Ishikawa (cell line): ENCODE results near the gene GPATCH2L.

Source experiments
- CEBPB ChIP-seq: IDR thresholded peaks from 2 replicates; pipeline ENCODE4 v1.6.1; 2012
- EGR1 ChIP-seq: IDR thresholded peaks from 2 replicates; pipeline ENCODE4 v1.6.1; 2012
- FOXM1 ChIP-seq: IDR thresholded peaks from 2 replicates; pipeline ENCODE4 v1.6.1; 2012; ENCODE audit warnings: low read depth, borderline replicate concordance
- NFIC ChIP-seq: IDR thresholded peaks from 2 replicates; pipeline ENCODE4 v1.6.1; 2012
- RAD21 ChIP-seq: IDR thresholded peaks from 2 replicates; pipeline ENCODE4 v1.6.1; 2012; ENCODE audit warnings: low read depth
- TAF1 ChIP-seq: IDR thresholded peaks from 2 replicates; pipeline ENCODE4 v1.6.1; 2012; ENCODE audit warnings: low read depth, mild to moderate bottlenecking
- ZBTB7A ChIP-seq: IDR thresholded peaks from 2 replicates; pipeline ENCODE4 v1.6.1; 2012; ENCODE audit warnings: low read depth
- TF ChIP-seq, protein P1 (sequence below): IDR thresholded peaks from 2 replicates; pipeline ENCODE4 v1.6.1; 2012; ENCODE audit warnings: low read depth, mild to moderate bottlenecking
- TF ChIP-seq, protein P2 (sequence below): IDR thresholded peaks from 2 replicates; pipeline ENCODE4 v1.6.1; 2012

DNA sequence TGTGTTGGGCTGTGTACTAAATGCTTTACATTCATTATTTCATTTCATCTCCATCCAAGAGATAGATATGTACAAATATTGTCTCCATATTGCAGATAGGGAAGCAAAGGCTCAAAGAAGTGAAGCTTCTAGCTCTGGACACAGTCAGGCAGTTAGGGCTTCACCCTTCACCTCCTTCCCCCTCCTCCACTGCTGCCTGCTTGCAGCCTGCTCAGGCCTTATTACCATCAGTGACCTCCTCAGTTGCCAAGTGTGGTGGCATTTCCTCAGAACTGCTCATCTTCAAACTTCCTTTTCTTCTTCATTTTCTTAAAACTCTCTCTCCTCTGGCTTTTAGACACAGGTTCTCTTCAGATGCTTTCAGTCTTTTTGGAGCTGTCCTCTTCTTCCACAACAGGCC lies 4.7 kb upstream of the GPATCH2L start:
- TF ChIP-seq CEBPB (no peak), NFIC (no peak), FOXM1 (no peak), TAF1 (no peak), RAD21 (no peak), EGR1 (no peak), ZBTB7A (no peak)
- TF ChIP-seq, protein P1, sequence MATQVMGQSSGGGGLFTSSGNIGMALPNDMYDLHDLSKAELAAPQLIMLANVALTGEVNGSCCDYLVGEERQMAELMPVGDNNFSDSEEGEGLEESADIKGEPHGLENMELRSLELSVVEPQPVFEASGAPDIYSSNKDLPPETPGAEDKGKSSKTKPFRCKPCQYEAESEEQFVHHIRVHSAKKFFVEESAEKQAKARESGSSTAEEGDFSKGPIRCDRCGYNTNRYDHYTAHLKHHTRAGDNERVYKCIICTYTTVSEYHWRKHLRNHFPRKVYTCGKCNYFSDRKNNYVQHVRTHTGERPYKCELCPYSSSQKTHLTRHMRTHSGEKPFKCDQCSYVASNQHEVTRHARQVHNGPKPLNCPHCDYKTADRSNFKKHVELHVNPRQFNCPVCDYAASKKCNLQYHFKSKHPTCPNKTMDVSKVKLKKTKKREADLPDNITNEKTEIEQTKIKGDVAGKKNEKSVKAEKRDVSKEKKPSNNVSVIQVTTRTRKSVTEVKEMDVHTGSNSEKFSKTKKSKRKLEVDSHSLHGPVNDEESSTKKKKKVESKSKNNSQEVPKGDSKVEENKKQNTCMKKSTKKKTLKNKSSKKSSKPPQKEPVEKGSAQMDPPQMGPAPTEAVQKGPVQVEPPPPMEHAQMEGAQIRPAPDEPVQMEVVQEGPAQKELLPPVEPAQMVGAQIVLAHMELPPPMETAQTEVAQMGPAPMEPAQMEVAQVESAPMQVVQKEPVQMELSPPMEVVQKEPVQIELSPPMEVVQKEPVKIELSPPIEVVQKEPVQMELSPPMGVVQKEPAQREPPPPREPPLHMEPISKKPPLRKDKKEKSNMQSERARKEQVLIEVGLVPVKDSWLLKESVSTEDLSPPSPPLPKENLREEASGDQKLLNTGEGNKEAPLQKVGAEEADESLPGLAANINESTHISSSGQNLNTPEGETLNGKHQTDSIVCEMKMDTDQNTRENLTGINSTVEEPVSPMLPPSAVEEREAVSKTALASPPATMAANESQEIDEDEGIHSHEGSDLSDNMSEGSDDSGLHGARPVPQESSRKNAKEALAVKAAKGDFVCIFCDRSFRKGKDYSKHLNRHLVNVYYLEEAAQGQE: no peak
- TF ChIP-seq, protein P2, sequence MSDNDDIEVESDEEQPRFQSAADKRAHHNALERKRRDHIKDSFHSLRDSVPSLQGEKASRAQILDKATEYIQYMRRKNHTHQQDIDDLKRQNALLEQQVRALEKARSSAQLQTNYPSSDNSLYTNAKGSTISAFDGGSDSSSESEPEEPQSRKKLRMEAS: no peak
